Left colon (tissue), 2 donors: ENCODE results near the gene SOHLH2. TPM values are rescaled to one million over a fixed set of nuclear protein-coding genes. Genes with fewer than 3 reads are reported as not detected.

Experiments
- ATAC-seq: fragments of 200-7000 bp; cut with Tn5 transposase; one replicate; pipeline ENCODE4 v1.9.1; 2020; ENCODE audit warnings: mild to moderate bottlenecking, moderate library complexity
- DNase-seq, 2 donors: peaks; one replicate each; pipeline ENCODE4 v3.0.0-alpha.2; 2020
- intact Hi-C, 2 donors: fragments of 100-400 bp; cut with DNase I in 1 of 2; cut with micrococcal nuclease in 1 of 2; formaldehyde crosslinking; loops; one replicate each; pipeline versions ENCODE4 v1.11.2 to v1.14.0; 2022; cut with DNase I, micrococcal nuclease
- long read RNA-seq: library from polyadenylated mRNA; unstranded; transcript quantifications from one replicate; pipeline ENCODE4 v2.0.0, GENCODE V29; 2021
- total RNA-seq, 2 donors: library from RNA; stranded (reverse); fragmentation: NEBNext Ultra II Directional; extraction: Animal tissue kit (Norgen Biotek cat#: 25700); gene quantifications; one replicate each; pipeline ENCODE4 v1.2.1, GENCODE V29; 2021
- donor health status: DM: no; HTN: no; CAD: no.
- donor health status: DM: yes; HTN: yes; CAD: no.

SOHLH2 gene, protein sequence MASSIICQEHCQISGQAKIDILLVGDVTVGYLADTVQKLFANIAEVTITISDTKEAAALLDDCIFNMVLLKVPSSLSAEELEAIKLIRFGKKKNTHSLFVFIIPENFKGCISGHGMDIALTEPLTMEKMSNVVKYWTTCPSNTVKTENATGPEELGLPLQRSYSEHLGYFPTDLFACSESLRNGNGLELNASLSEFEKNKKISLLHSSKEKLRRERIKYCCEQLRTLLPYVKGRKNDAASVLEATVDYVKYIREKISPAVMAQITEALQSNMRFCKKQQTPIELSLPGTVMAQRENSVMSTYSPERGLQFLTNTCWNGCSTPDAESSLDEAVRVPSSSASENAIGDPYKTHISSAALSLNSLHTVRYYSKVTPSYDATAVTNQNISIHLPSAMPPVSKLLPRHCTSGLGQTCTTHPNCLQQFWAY
- total RNA-seq: not detected
- long read RNA-seq: 0 reads

DNA sequence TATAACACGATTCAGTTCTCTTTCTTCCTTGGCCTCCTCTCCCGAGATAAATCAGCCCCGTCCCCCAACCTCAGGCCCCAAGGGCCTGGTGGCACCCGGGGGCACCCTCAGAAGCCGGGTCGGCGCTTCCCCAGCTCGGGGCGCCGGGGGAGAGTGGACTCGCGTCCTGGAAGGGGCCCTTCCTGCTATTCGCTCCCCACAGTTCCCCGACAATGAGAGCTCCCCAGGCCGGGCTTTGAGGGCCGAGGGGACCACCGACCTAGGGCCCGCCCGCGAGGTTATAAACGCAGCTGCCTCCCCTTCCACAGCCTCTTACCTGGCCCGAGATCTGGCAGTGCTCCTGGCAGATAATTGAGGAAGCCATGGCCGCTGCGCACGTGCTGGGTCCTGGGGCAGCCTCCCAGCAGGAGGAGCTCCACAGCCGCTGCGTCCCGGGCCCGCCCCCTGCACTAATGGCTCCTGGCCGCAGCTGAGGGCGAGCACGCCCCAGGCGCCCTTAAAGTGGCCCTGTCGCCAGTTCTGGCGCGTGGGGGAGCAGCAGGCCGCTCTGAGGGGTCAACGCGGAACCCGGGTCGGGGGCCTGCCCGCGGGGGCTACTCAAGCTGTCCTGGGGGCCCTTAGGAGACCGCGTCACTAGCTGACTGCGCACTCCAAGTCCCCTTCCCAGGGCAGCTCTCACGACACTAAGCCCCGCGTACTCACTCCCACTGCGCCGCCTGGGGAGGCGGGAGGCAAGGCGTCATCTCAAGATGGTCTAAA is at the start of gene SOHLH2:
TSS of gene SOHLH2 (minus strand) at position 394 of the 759 bp plus-strand sequence. CDS start at position 364, 30 bp downstream.
- ATAC-seq: no peak

DNA sequence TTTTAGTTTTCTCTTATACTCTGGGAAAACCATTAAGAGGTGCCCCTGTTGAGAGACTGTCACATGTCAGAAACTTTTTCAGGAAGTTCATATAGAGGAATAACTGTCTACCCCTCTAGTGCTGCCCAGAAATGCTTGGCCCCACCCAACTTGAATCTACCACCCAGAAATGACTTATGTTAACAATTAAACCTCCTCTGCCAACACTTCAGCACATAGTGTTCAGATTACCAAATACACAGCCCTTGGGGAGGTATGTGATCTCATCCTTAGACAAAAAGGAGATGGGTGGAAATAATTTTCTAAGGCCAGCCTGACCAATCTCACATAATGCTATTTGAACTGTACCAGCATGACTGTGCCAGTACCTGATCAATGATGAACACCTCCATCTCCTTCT is 47.6 kb upstream of the SOHLH2 start:
- no peak for ATAC-seq
- intact Hi-C loops: no loop called here

More for the DNA sequence above, at the start of gene SOHLH2:
- DNase-seq: no peak
- intact Hi-C loops: no loop called here

DNA sequence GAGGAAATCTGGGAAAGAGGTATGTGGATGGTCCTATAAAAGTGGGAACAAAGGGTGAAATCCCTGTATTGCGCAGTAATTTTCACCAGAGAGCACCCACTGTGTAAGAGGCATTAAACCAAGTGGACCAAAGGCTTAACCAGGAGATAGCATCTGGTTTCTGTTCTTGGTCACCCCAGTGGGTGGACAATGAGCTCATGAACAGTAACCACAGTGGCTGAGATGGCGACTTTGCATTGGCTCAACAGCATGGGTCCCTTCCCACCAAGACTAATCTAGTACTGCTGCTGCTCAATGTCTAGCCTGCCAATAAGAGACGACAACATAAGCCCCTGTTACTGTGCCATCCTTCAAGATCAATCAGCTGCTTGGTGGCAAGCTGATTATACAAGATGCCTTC is 46.7 kb upstream of the SOHLH2 start:
- intact Hi-C loops: no loop called here
- no peak for DNase-seq
- ATAC-seq: no peak

More for the DNA sequence above, 47.6 kb upstream of the SOHLH2 start:
- DNase-seq: no peak

DNA sequence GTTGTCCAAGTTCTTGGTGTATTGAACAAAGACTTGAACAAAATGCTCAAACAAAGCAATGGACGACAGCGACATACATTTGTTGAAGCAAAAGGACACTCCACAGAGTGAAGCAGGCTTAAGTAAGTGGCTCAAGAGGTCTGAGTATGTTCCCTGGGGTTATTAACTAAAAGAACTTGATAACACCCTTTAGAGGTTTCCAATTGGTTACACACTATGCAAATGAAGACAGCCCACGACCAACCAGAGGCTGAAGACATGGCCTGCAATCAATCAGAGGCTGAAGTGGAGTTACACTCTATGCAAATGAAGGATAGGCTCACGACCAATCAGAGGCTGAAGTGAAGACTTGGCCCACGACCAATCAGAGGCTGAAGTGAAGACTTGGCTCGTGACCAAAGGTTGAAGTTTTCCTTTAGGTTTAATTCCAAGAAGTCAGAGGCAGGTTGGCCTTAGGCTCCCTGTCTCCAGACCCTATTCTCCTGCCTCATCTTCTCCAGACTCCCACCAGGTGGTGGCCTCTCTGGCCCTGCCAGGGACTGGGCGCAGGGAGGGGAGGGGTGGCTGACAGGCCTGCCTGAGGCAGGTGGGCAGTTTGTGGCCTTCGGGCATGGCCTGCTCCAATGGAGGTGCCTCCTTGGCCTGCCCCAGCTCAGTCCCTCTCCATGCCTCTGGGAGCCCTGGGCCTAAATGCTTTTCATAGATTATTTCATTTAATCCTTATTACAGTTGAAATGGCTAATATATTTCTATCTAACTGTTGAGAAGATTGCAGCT is 45.2 kb upstream of the SOHLH2 start:
- intact Hi-C loops: no loop called here
- ATAC-seq: no peak
- DNase-seq: no peak

DNA sequence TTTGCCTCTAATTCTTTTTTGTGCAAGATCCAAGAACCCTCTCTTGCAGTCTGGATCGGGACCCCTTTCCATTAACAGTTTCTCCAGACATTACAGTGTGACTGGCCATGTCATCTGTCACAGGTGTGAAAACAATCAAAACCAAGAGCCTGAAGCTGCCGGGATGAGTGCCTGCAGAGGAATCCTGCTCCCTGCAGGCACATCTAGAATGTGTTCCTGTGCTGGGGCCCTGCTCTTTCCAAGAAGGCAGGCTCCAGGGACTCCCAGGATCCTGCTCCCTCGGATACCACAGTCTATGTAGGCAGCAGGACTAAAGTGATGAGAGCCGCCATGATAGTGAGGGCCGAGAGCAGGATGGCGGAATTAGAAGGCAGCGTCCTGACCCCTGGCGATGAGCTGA is 44.5 kb upstream of the SOHLH2 start:
- ATAC-seq (no peak), DNase-seq (no peak)
- intact Hi-C loops: no loop called here

DNA sequence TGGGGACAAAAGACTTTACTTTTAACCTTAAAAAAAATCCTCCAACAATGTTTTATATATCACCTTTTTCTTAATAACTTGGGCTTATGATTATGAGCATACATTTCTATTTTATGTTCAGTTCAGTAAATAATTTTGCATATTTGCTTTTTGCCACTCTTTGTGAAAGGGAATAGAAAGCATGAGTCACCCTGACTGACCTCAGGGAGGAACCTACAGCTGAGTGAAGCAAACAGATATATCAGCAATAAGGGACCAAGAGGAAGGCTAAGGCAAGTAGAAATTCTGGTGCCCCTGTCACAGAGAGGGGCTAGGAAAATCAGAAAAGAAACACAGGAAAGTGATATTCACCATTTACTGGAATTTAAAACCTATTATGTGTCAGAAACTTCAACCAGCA is 37.2 kb upstream of the SOHLH2 start:
- no peak for ATAC-seq
- DNase-seq: no peak

DNA sequence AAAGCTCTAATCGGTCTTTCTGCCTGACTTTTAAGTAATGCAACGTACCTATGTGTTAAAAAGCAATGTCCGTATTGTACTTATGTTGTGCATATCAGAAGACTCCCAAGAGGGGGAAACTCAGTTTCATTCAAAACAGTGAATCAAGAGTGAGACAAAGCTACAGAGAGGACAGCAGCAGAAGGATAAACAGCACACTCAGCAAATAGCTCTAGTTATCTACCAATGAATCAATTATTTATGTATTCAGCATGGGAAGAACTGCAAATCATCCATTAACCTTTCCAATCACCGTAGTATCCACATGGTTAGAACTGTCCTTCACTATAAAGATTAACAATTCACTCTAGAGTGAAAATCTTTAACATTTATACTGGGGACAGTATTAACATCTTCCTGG is 36.7 kb upstream of the SOHLH2 start:
- intact Hi-C loops: no loop called here
- ATAC-seq: no peak
- no peak for DNase-seq

More for the DNA sequence above, 37.2 kb upstream of the SOHLH2 start:
- intact Hi-C loops: no loop called here

DNA sequence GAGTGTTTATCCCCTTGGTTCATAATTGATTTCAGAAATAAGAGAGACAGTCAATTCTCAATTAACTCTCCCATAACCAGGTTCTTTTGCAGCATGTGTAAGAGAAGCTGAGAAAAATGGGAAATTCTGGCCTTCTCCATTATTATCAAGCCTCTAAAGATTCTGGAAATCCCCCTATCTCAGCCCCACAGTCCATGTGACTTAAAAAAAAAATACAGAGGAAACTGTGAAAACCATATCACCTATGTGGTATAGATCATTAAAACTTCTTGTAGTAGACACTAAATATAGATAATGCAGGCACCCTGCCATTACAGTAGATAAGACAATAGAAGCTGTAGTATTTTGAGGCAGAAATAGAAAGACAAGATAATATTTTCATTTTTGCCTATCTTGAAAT is 34.3 kb upstream of the SOHLH2 start:
- ATAC-seq: no peak
- no peak for DNase-seq
- intact Hi-C loops: no loop called here

DNA sequence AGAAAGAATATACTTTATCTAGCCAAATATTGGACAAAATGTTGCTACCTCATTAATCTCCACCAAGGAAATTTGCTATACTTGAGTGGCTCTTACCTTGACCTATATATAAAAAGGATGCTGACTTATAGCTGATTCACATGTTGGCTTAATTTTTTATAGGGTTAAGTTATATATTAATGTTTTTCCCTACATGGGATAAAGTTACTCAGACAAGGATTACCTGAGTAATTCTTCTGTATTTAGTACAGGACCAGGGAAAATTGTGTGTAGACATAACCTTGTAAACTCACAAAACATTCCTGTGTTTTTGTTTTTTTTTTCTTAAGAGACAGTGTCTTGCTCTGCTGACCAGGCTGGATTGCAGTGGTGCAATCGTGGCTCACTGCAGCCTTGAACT is 30.6 kb upstream of the SOHLH2 start:
- intact Hi-C loops: no loop called here
- DNase-seq (no peak), ATAC-seq (no peak)

DNA sequence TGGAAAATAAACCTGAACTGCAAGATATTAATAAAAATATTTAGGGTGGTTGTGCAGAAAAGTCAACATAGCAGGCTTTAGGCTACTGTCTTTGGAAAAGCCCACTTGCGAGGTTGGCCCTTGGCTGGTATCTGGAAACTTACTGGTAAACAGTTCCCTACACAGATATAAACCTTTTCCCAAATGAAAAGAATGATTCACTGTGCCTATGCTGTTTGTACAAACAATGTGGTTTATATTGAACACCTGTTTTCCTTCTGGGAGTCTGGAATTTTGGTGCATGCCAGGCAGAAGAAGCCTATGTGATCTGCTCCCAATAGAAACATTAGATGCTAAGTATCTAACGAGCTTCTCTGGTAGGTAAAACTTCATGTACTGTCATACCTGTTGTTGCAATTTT is 29.7 kb upstream of the SOHLH2 start:
- no peak for ATAC-seq
- no peak for DNase-seq

DNA sequence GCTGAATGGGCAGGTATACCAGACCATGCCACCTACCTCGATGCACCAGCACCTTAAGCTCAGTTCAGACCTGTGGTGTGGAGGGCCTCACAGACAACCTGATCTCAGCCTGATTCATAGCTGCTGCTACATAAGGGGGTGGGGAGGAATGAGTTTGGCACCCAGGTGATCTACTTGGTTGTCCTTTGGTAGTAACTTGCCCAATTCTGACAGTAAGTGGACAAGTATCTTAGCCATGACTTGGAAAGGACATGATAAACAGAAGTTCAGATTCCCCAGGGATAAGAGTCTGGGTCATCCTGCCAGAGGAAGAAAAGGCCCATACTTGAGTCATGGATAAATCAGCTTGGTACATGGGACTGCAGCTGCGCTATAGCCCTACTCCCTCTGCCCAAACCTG is 28.4 kb upstream of the SOHLH2 start:
- ATAC-seq: no peak

More for the DNA sequence above, 29.7 kb upstream of the SOHLH2 start:
- intact Hi-C loops: no loop called here

DNA sequence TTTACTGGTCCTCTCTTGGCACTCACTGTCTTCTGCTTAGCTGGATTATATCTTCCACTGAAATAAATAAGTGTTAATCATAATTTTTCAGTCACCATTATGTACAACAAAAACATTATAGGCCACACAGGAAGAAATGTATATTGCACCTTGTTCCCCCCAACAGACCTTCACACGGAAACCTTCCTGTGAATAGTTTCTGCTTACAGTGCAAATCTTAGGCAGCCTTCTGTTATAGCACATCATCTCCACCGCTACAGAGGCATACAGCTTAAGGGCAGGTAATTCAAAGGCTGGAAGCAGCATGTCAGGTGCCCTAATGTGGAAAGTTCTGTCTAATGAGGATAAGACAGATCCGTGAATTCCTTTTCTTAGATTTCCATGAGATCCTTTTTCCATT is 16.9 kb upstream of the SOHLH2 start:
- no peak for ATAC-seq

More for the DNA sequence above, 28.4 kb upstream of the SOHLH2 start:
- DNase-seq: no peak
- intact Hi-C loops: no loop called here

DNA sequence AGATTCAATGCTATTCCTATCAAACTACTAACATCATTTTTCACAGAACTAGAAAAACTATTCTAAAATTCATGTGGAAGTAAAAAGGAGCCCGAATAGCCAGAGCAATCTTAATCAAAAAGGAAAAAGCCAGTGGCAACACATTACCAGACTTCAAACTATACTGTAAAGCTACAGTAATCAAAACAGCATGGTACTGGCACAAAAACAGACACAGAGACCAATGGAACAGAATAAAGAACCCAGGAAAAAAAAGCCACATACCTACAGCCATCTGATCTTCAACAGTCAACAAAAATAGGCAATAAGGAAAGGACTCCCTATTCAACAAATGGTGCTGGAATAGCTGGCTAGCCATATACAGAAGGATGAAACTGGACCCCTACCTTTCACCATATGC is 10.4 kb upstream of the SOHLH2 start:
- no peak for DNase-seq
- intact Hi-C loops: no loop called here
- no peak for ATAC-seq

More for the DNA sequence above, 16.9 kb upstream of the SOHLH2 start:
- DNase-seq: no peak
- intact Hi-C loops: no loop called here

DNA sequence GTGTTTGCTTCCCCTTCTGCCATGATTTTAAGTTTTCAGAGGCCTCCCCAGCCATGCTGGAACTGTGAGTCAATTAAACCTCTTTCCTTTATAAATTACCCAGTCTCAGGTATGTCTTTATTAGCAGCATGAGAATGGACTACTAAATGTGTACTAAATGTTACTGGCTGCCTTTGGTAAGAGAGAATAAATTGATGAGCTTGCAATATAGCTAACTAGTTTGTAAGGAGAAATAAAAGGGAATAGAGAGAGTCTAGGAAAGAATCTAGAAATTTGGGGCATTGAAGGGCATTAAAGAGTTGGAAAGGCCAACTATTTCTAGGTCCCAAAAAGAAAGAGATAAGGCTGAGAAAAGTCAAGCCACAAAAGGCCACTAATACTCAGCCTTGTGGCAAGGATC is 5.5 kb upstream of the SOHLH2 start:
- DNase-seq: no peak

DNA sequence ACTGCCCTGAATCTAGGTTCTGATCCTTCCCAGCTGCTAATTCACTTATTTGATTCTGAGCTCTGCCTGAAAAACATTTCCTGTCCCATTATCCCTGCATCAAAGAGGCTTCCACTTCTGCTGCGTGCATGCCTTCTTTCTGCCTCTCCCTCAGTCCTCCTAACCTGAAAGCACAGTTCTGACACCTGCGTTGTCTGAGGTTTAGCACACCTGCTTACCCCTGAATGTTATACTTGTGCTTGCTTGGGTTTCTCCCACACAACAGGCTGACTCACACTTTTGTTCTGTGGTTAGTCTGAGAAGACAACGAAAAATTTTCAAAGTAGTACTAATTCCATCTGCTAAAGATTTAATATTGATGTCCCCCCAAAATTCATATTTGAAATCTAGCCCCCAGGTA is 3.1 kb upstream of the SOHLH2 start:
- intact Hi-C loops: no loop called here
- ATAC-seq (no peak), DNase-seq (no peak)

More for the DNA sequence above, 5.5 kb upstream of the SOHLH2 start:
- intact Hi-C loops: no loop called here
- ATAC-seq: no peak

DNA sequence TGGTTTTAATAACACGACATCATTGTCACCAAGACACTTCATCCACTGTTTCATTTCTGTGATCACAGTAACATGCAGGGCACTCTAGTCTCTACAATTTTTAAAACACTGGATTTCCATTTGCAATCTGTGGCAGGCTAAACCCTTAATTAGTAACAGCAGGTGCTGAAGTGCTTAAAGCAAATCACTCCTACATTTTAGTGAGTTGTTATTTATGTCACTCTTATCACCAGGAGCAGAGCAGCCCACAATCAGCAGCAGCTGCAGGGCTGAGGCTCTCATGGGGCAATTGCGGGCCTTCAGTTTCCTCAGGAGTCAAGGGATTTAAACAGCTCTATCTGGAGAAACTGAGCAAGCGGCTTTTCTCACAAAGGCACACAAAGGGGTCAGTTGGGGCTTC is 1.6 kb downstream of the SOHLH2 start:
- DNase-seq (no peak), ATAC-seq (no peak)
- intact Hi-C loops: no loop called here

DNA sequence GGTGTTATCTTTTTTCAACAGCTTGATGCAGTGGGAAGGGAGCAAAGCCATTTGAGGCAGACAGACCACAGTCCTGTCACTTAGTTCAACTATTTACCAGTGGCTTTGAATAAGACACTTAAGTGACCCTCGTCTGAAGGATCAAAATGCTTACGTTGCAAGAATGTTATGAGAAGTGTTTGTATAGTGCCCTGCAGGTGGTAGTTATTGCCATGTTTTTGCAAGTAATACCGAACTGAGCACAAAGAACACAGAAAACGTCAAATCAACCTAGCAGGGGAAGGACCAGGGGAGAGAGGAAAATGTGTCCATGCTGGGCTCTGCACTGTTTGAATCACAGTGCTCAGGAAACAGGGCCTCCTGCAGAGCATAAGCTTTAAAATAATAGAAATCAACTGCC is 2.8 kb downstream of the SOHLH2 start:
- no peak for DNase-seq
- intact Hi-C loops: no loop called here
- ATAC-seq: no peak

DNA sequence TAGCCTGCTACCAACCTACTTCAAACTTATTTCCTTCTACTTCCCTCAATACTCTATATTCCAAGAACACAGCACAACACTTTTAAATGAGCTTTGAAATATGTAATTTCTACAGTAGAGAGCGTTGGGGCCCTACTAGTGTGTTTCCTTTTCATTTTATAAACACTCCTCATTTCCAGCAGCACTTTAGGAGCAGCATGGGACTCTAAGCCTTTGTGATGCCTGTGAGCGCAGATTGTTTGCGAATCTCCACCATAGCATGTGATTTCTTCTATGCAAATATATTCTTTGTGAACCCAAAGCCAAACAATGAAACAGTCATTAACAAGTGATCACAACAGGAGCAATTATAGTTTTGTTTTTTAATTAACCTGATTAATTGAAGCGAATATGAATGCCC is 3.6 kb downstream of the SOHLH2 start:
- no peak for ATAC-seq
- intact Hi-C loops: no loop called here
- DNase-seq: no peak

DNA sequence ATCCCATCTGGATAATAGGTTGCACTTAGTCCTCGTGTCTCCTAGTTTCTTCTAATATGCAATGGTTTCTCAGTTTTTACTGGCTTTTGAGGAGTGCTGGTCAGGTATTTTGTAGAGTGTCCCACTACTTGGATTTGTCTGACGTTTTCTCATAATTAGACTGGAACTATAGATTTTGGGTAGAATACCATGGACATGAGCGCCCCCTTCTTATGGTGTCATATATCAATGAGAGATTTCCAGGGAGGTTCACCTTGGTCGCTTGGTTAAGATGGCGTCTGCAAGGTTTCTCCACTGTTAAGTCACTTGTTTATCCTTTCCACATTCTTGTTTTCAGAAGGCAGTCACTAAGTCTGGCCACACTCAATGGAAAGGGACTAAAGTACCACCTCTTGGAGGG is 6.7 kb downstream of the SOHLH2 start:
- ATAC-seq (no peak), DNase-seq (no peak)
- intact Hi-C loops: no loop called here
